DLD1 (cell line): ENCODE results near the gene RAB44.

Source experiments
- in situ Hi-C: cut with HindIII; loops from 2 replicates; pipeline ENCODE4 v1.10.0; 2017; ENCODE audit warnings: low sequenced_read_pairs

The RAB44 gene

GRCh38 chr6:36685166-36685924 is 12.3 kb upstream of the RAB44 start:
- in situ Hi-C loops: no loop called here

- in situ Hi-C loops: no loop called here
Observed at GRCh38 chr6:36685926-36686667, 11.5 kb upstream of the RAB44 start.

- in situ Hi-C loops: no loop called here
Observed at GRCh38 chr6:36686668-36687513, 10.7 kb upstream of the RAB44 start.

GRCh38 chr6:36688063-36688738 is 9.4 kb upstream of the RAB44 start:
- in situ Hi-C loops: no loop called here

- in situ Hi-C loops: no loop called here
Observed at GRCh38 chr6:36688739-36689075, 8.9 kb upstream of the RAB44 start.

GRCh38 chr6:36691011-36691410 is 6.6 kb upstream of the RAB44 start:
- in situ Hi-C loops: no loop called here

- in situ Hi-C loops: no loop called here
Observed at GRCh38 chr6:36691612-36692011, 6.0 kb upstream of the RAB44 start.

- in situ Hi-C loops: no loop called here
Observed at GRCh38 chr6:36692220-36692619, 5.4 kb upstream of the RAB44 start.

- in situ Hi-C loops: no loop called here
Observed at GRCh38 chr6:36692861-36693702, 4.5 kb upstream of the RAB44 start.

- in situ Hi-C loops: no loop called here
Observed at GRCh38 chr6:36694616-36695015, 3.0 kb upstream of the RAB44 start.

- in situ Hi-C loops: no loop called here
Observed at GRCh38 chr6:36695414-36695813, 2.2 kb upstream of the RAB44 start.

GRCh38 chr6:36698196-36698595 is 570 bp downstream of the RAB44 start:
- in situ Hi-C loops: no loop called here

- in situ Hi-C loops: no loop called here
Observed at GRCh38 chr6:36698871-36699271, 1.2 kb downstream of the RAB44 start.

GRCh38 chr6:36699348-36699747 is 1.7 kb downstream of the RAB44 start:
- in situ Hi-C loops: no loop called here

GRCh38 chr6:36700071-36700812 is 2.6 kb downstream of the RAB44 start:
- in situ Hi-C loops: no loop called here

GRCh38 chr6:36700831-36701230 is 3.2 kb downstream of the RAB44 start:
- in situ Hi-C loops: no loop called here

GRCh38 chr6:36701401-36701991 is 3.9 kb downstream of the RAB44 start:
- in situ Hi-C loops: no loop called here

GRCh38 chr6:36702656-36703055 is 5.0 kb downstream of the RAB44 start:
- in situ Hi-C loops: no loop called here

- in situ Hi-C loops: no loop called here
Observed at GRCh38 chr6:36703081-36703606, 5.5 kb downstream of the RAB44 start.
